Progenitor cell of endocrine pancreas (in vitro differentiated cells): Measurements from ENCODE around the gene LRRC18. TPM values are rescaled to one million over a fixed set of nuclear protein-coding genes. Genes with fewer than 3 reads are reported as not detected.

ENCODE experiments used
- DNase-seq: peaks from one replicate; pipeline ENCODE4 v3.0.0; 2021; ENCODE audit warnings: low spot score; ENCODE audit not compliant: unreplicated experiment
- H3K27ac Mint-ChIP-seq: 2 replicates; pipeline ENCODE4 v1.8.0; 2021; ENCODE audit warnings: mild to moderate bottlenecking, moderate library complexity, mixed read lengths
- H3K27me3 Mint-ChIP-seq: 2 replicates; pipeline ENCODE4 v1.8.0; 2021; ENCODE audit warnings: mixed read lengths
- H3K36me3 Mint-ChIP-seq: 2 replicates; pipeline ENCODE4 v1.8.0; 2022; ENCODE audit warnings: mixed read lengths; ENCODE audit not compliant: insufficient read depth
- H3K4me1 Mint-ChIP-seq: 2 replicates; pipeline ENCODE4 v1.8.0; 2021; ENCODE audit warnings: low read depth, mixed read lengths
- H3K4me3 Mint-ChIP-seq: 2 replicates; pipeline ENCODE4 v1.8.0; 2021; ENCODE audit warnings: low read depth, mild to moderate bottlenecking, moderate library complexity, mixed read lengths
- H3K9me3 Mint-ChIP-seq: 2 replicates; pipeline ENCODE4 v1.8.0; 2021; ENCODE audit warnings: low read depth, mixed read lengths
- CTCF ChIP-seq: fragments of 200-600 bp; sonication (generic); IDR thresholded peaks from one replicate; pipeline ENCODE4 v1.5.0; 2021; ENCODE audit warnings: antibody characterized with exemption, mild to moderate bottlenecking; ENCODE audit not compliant: unreplicated experiment
- total RNA-seq: library from RNA; stranded (reverse); gene quantifications from 2 replicates; pipeline ENCODE4 v1.2.1, GENCODE V29; 2021

LRRC18 gene
- total RNA-seq, 1 donor from 2014 or later = not detected

GRCh38 chr10:48957361-48958151 is 17.9 kb upstream of the LRRC18 start:
- no peak overlapping the region for H3K27ac Mint-ChIP-seq
- H3K4me3 Mint-ChIP-seq = no peak overlapping the region
- no peaks in the 10 kb centered on the region for H3K36me3 Mint-ChIP-seq
- H3K4me1 Mint-ChIP-seq = no peaks in the 10 kb centered on the region
- no peaks in the 10 kb centered on the region for H3K9me3 Mint-ChIP-seq
- no peak for DNase-seq
- H3K27me3 Mint-ChIP-seq = peaks cover 25% of the 10 kb centered on the region
- no peak for TF ChIP-seq CTCF

- no peak overlapping the region for H3K27ac Mint-ChIP-seq
- peaks cover 3% of the 10 kb centered on the region for H3K4me1 Mint-ChIP-seq
- no peak for DNase-seq
- no peak overlapping the region for H3K4me3 Mint-ChIP-seq
- H3K27me3 Mint-ChIP-seq = peaks cover 18% of the 10 kb centered on the region
- no peaks in the 10 kb centered on the region for H3K9me3 Mint-ChIP-seq
- no peaks in the 10 kb centered on the region for H3K36me3 Mint-ChIP-seq
- no peak for TF ChIP-seq CTCF
These were observed 12.1 kb upstream of the LRRC18 start for GRCh38 chr10:48951707-48952106.

- Mint-ChIP-seq H3K27me3 (peaks cover 14% of the 10 kb centered on the region), H3K27ac (no peak overlapping the region), H3K4me3 (no peak overlapping the region), H3K9me3 (no peaks in the 10 kb centered on the region), H3K4me1 (peaks cover 7% of the 10 kb centered on the region), H3K36me3 (no peaks in the 10 kb centered on the region)
- no peak for DNase-seq
- no peak for TF ChIP-seq CTCF
These were observed 8.9 kb upstream of the LRRC18 start for GRCh38 chr10:48948470-48949037.

GRCh38 chr10:48947690-48948469 is 8.2 kb upstream of the LRRC18 start:
- no peak for DNase-seq
- no peaks in the 10 kb centered on the region for H3K9me3 Mint-ChIP-seq
- H3K36me3 Mint-ChIP-seq = no peaks in the 10 kb centered on the region
- H3K27ac Mint-ChIP-seq = no peak overlapping the region
- no peak overlapping the region for H3K4me3 Mint-ChIP-seq
- peaks cover 8% of the 10 kb centered on the region for H3K27me3 Mint-ChIP-seq
- peaks cover 7% of the 10 kb centered on the region for H3K4me1 Mint-ChIP-seq
- no peak for TF ChIP-seq CTCF

- Mint-ChIP-seq H3K4me1 (peaks cover 7% of the 10 kb centered on the region), H3K27me3 (peaks cover 7% of the 10 kb centered on the region), H3K9me3 (no peaks in the 10 kb centered on the region), H3K27ac (no peak overlapping the region), H3K36me3 (no peaks in the 10 kb centered on the region), H3K4me3 (no peak overlapping the region)
- TF ChIP-seq CTCF = no peak
- no peak for DNase-seq
These were observed 7.4 kb upstream of the LRRC18 start for GRCh38 chr10:48946891-48947500.
